Measurements from ENCODE around the gene HTATSF1. TPM values are rescaled to one million over a fixed set of nuclear protein-coding genes. Genes with fewer than 3 reads are reported as not detected.

HTATSF1 gene
- total RNA-seq, 1 experiment from 2014 or later, result 49.5 TPM

GRCh38 chrX:136447968-136448367, 49.4 kb upstream of the HTATSF1 start:
- Histone ChIP-seq H2AFZ (ENCODE audit: low read length) (no peak overlapping the region), H2BK12ac (ENCODE audit: insufficient read length, low read depth, low read length) (no peak overlapping the region), H3T11ph (ENCODE audit: low read length) (no peak overlapping the region), H3K79me1 (ENCODE audit: insufficient read depth, low read depth, low read length, poor library complexity, severe bottlenecking) (no peaks in the 10 kb centered on the region), H3K9ac (ENCODE audit: extremely low read depth, insufficient read length, low read length) (no peak overlapping the region), H3K14ac (ENCODE audit: insufficient read depth, low read length) (no peak overlapping the region), H3K23ac (ENCODE audit: insufficient read length, low read depth, low read length) (no peak overlapping the region), H3K79me2 (ENCODE audit: insufficient read depth, low read length) (no peaks in the 10 kb centered on the region), H3K23me2 (ENCODE audit: insufficient read length, low read depth, low read length, poor library complexity, severe bottlenecking) (no peaks in the 10 kb centered on the region), H2BK15ac (ENCODE audit: low read depth, low read length) (no peak overlapping the region), H2AK5ac (ENCODE audit: insufficient read length, low read length) (no peak overlapping the region), H2BK20ac (ENCODE audit: low read depth, low read length, poor library complexity, severe bottlenecking) (no peak overlapping the region), H3K4me2 (ENCODE audit: insufficient read depth, insufficient read length, low read length) (no peak overlapping the region), H3K27me3 (ENCODE audit: insufficient read depth, low read length) (no peaks in the 10 kb centered on the region), H2BK5ac (ENCODE audit: insufficient read length, low read length) (no peak overlapping the region), H3K27ac (ENCODE audit: insufficient read length, low read depth, low read length) (no peak overlapping the region), H3K4ac (ENCODE audit: low read depth, low read length) (no peak overlapping the region), H2BK120ac (ENCODE audit: low read depth, low read length, poor library complexity, severe bottlenecking) (no peak overlapping the region), H4K91ac (ENCODE audit: insufficient read length, low read depth, low read length) (no peak overlapping the region), H3K9me3 (ENCODE audit: control insufficient read depth, low read depth, low read length) (peaks cover 20% of the 10 kb centered on the region), H3K56ac (ENCODE audit: insufficient read length, low read depth, low read length) (no peak overlapping the region), H3K4me1 (ENCODE audit: insufficient read depth, low read length) (no peaks in the 10 kb centered on the region), H4K8ac (replicated peaks; ENCODE audit: insufficient read length, low read depth, low read length) (no peak overlapping the region), H3K18ac (ENCODE audit: insufficient read length, low read depth, low read length) (no peak overlapping the region), H4K5ac (ENCODE audit: insufficient read length, low read depth, low read length) (no peak overlapping the region), H4K20me1 (ENCODE audit: control insufficient read depth, insufficient read depth, insufficient read length) (no peaks in the 10 kb centered on the region)
- no peaks in the 10 kb centered on the region; the same call in 1 of the 2 replicates for H3K27me3 Mint-ChIP-seq (ENCODE audit: low read depth)
- H3K27ac Mint-ChIP-seq, result no peak overlapping the region
- no peaks in the 10 kb centered on the region for H3K4me1 Mint-ChIP-seq
- DNase-seq, result no peak
- H3K4me3 Mint-ChIP-seq, result no peak overlapping the region
- no peak for TF ChIP-seq CTCF (conservative IDR thresholded peaks at IDR 0.05)
- H3K9me3 Mint-ChIP-seq, result peaks cover 6 to 12% of the 10 kb centered on the region in 2 experiments
- peaks cover 0 to 5% (median 2%) of the 10 kb centered on the region in 3 experiments; a peak in 4 of 7 replicates for H3K36me3 Mint-ChIP-seq (ENCODE audit: insufficient read depth in 1 of 3, low read depth in 3 of 3)

Measured in H9 (cell line).